Measurements from ENCODE around the gene SLC38A9. TPM values are rescaled to one million over a fixed set of nuclear protein-coding genes. Genes with fewer than 3 reads are reported as not detected.

SLC38A9 gene
- total RNA-seq, 1 donor from 2014 or later: 36.6 TPM

GRCh38 chr5:55636177-55636576 is 75.9 kb downstream of the SLC38A9 start:
- Mint-ChIP-seq H3K36me3 (peaks cover 17% of the 10 kb centered on the region), H3K4me3 (no peak overlapping the region), H3K9me3 (no peaks in the 10 kb centered on the region), H3K27me3 (no peaks in the 10 kb centered on the region), H3K4me1 (ENCODE audit: unreplicated experiment) (peaks cover 14% of the 10 kb centered on the region), H3K27ac (no peak overlapping the region)
- DNase-seq (ENCODE audit: extremely low spot score, unreplicated experiment): no peak
- no peak for TF ChIP-seq CTCF (conservative IDR thresholded peaks at IDR 0.05)

GRCh38 chr5:55634866-55635265 is 77.3 kb downstream of the SLC38A9 start:
- Mint-ChIP-seq H3K9me3 (no peaks in the 10 kb centered on the region), H3K4me3 (no peak overlapping the region), H3K27me3 (no peaks in the 10 kb centered on the region), H3K27ac (no peak overlapping the region), H3K36me3 (peaks cover 16% of the 10 kb centered on the region), H3K4me1 (ENCODE audit: unreplicated experiment) (peaks cover 14% of the 10 kb centered on the region)
- no peak for TF ChIP-seq CTCF (conservative IDR thresholded peaks at IDR 0.05)
- no peak for DNase-seq (ENCODE audit: extremely low spot score, unreplicated experiment)

GRCh38 chr5:55634209-55634805 is 77.8 kb downstream of the SLC38A9 start:
- no peaks in the 10 kb centered on the region for H3K27me3 Mint-ChIP-seq
- no peak for TF ChIP-seq CTCF (conservative IDR thresholded peaks at IDR 0.05)
- H3K9me3 Mint-ChIP-seq: no peaks in the 10 kb centered on the region
- H3K36me3 Mint-ChIP-seq: peaks cover 16% of the 10 kb centered on the region
- no peak overlapping the region for H3K4me3 Mint-ChIP-seq
- no peak for DNase-seq (ENCODE audit: extremely low spot score, unreplicated experiment)
- H3K4me1 Mint-ChIP-seq (ENCODE audit: unreplicated experiment): peaks cover 14% of the 10 kb centered on the region
- H3K27ac Mint-ChIP-seq: peak overlapping the region; percentile 13

GRCh38 chr5:55633574-55634208 is 78.4 kb downstream of the SLC38A9 start:
- DNase-seq (ENCODE audit: extremely low spot score, unreplicated experiment): no peak

GRCh38 chr5:55629815-55630214 is 82.3 kb downstream of the SLC38A9 start:
- TF ChIP-seq CTCF (conservative IDR thresholded peaks at IDR 0.05): no peak
- no peak for DNase-seq (ENCODE audit: extremely low spot score, unreplicated experiment)
- H3K27me3 Mint-ChIP-seq: no peaks in the 10 kb centered on the region
- no peak overlapping the region for H3K27ac Mint-ChIP-seq
- peaks cover 27% of the 10 kb centered on the region for H3K4me1 Mint-ChIP-seq (ENCODE audit: unreplicated experiment)
- H3K9me3 Mint-ChIP-seq: no peaks in the 10 kb centered on the region
- H3K36me3 Mint-ChIP-seq: peaks cover 12% of the 10 kb centered on the region
- no peak overlapping the region for H3K4me3 Mint-ChIP-seq

More at GRCh38 chr5:55633574-55634208, 78.4 kb downstream of the SLC38A9 start:
- H3K36me3 Mint-ChIP-seq: peaks cover 14% of the 10 kb centered on the region
- no peak overlapping the region for H3K4me3 Mint-ChIP-seq
- peak overlapping the region; percentile 13 for H3K27ac Mint-ChIP-seq
- TF ChIP-seq CTCF (conservative IDR thresholded peaks at IDR 0.05): no peak
- H3K4me1 Mint-ChIP-seq (ENCODE audit: unreplicated experiment): peaks cover 14% of the 10 kb centered on the region
- H3K9me3 Mint-ChIP-seq: no peaks in the 10 kb centered on the region
- H3K27me3 Mint-ChIP-seq: no peaks in the 10 kb centered on the region

Data from type B pancreatic cell (in vitro differentiated cells).